Activated B cell treated with CpG ODN at 0.5 μM for 24 hours (primary cell): ENCODE data around the gene TBC1D8. TPM values are rescaled to one million over a fixed set of nuclear protein-coding genes. Genes with fewer than 3 reads are reported as not detected.

Experiments
- ATAC-seq: fragments of 200-7000 bp; cut with Tn5 transposase; one replicate; pipeline ENCODE4 v1.10.0; 2021; ENCODE audit warnings: low read depth, mild to moderate bottlenecking, moderate library complexity
- CTCF ChIA-PET: fragments of 350-600 bp; sonication (Branson Sonifier 250); formaldehyde crosslinking; loops from one replicate; lab custom pipeline; 2021; ENCODE audit warnings: antibody characterized with exemption; lab: Charles Lee
- POLR2A ChIA-PET: fragments of 350-600 bp; sonication (Branson Sonifier 250); formaldehyde crosslinking; loops from one replicate; lab custom pipeline; 2021; ENCODE audit warnings: antibody characterized with exemption; lab: Charles Lee
- DNase-seq: peaks from one replicate; pipeline ENCODE4 v3.0.0; 2022
- H3K27ac Mint-ChIP-seq: one replicate; pipeline ENCODE4 v1.8.0; 2020; ENCODE audit warnings: mixed read lengths
- H3K27me3 Mint-ChIP-seq: one replicate; pipeline ENCODE4 v1.8.0; 2021; ENCODE audit warnings: mixed read lengths
- H3K36me3 Mint-ChIP-seq: one replicate; pipeline ENCODE4 v1.8.0; 2021; ENCODE audit warnings: low read depth, mixed read lengths
- H3K4me1 Mint-ChIP-seq: one replicate; pipeline ENCODE4 v1.8.0; 2021; ENCODE audit warnings: mixed read lengths
- H3K4me3 Mint-ChIP-seq: one replicate; pipeline ENCODE4 v1.8.0; 2020; ENCODE audit warnings: mild to moderate bottlenecking, mixed read lengths
- H3K9me3 Mint-ChIP-seq: one replicate; pipeline ENCODE4 v1.8.0; 2020; ENCODE audit warnings: mixed read lengths
- intact Hi-C: fragments of 100-400 bp; cut with micrococcal nuclease; formaldehyde crosslinking; loops from one replicate; pipeline ENCODE4 v1.15.1; 2024
- total RNA-seq: library from RNA; stranded (reverse); gene quantifications from 2 replicates; pipeline ENCODE4 v1.2.3, GENCODE V29; 2022
- TF ChIP-seq, protein P1 (sequence below): fragments of 200-600 bp; IDR thresholded peaks from one replicate; pipeline ENCODE4 v1.8.0; 2022; ENCODE audit warnings: antibody characterized with exemption, mild to moderate bottlenecking

The TBC1D8 gene
- total RNA-seq, 1 donor from 2014 or later = 4.7 TPM

- Mint-ChIP-seq H3K9me3 (no peaks in the 10 kb centered on the region), H3K4me3 (no peak overlapping the region), H3K27ac (no peak overlapping the region), H3K4me1 (peaks cover 15% of the 10 kb centered on the region), H3K36me3 (no peaks in the 10 kb centered on the region), H3K27me3 (no peaks in the 10 kb centered on the region)
- DNase-seq (no peak), ATAC-seq (no peak)
- intact Hi-C loops = no loop called here
- ChIA-PET CTCF (interaction anchor here (1.5 kb wide), 1 partner anchor 92 kb away, joined by 3 read pairs; no protein-coding TSS in a partner anchor), POLR2A (no interaction called here)
- TF ChIP-seq, protein P1, sequence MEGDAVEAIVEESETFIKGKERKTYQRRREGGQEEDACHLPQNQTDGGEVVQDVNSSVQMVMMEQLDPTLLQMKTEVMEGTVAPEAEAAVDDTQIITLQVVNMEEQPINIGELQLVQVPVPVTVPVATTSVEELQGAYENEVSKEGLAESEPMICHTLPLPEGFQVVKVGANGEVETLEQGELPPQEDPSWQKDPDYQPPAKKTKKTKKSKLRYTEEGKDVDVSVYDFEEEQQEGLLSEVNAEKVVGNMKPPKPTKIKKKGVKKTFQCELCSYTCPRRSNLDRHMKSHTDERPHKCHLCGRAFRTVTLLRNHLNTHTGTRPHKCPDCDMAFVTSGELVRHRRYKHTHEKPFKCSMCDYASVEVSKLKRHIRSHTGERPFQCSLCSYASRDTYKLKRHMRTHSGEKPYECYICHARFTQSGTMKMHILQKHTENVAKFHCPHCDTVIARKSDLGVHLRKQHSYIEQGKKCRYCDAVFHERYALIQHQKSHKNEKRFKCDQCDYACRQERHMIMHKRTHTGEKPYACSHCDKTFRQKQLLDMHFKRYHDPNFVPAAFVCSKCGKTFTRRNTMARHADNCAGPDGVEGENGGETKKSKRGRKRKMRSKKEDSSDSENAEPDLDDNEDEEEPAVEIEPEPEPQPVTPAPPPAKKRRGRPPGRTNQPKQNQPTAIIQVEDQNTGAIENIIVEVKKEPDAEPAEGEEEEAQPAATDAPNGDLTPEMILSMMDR = no peak
Measured at GRCh38 chr2:101113441-101114267, 37.5 kb downstream of the TBC1D8 start.

- ATAC-seq (peak; percentile 49), DNase-seq (no peak)
- ChIA-PET POLR2A (no interaction called here), CTCF (interaction anchor here (1.5 kb wide), 1 partner anchor 93 kb away, joined by 3 read pairs; no protein-coding TSS in a partner anchor)
- Mint-ChIP-seq H3K36me3 (no peaks in the 10 kb centered on the region), H3K4me1 (peaks cover 15% of the 10 kb centered on the region), H3K27ac (no peak overlapping the region), H3K4me3 (no peak overlapping the region), H3K27me3 (no peaks in the 10 kb centered on the region), H3K9me3 (no peaks in the 10 kb centered on the region)
- TF ChIP-seq, protein P1 = no peak
- intact Hi-C loops = no loop called here
Measured at GRCh38 chr2:101112772-101113157, 38.4 kb downstream of the TBC1D8 start.

- ChIA-PET CTCF (interaction anchor here (1.5 kb wide), 1 partner anchor 93 kb away, joined by 3 read pairs; no protein-coding TSS in a partner anchor), POLR2A (no interaction called here)
- Mint-ChIP-seq H3K9me3 (no peaks in the 10 kb centered on the region), H3K27me3 (no peaks in the 10 kb centered on the region), H3K36me3 (no peaks in the 10 kb centered on the region), H3K27ac (no peak overlapping the region), H3K4me3 (no peak overlapping the region), H3K4me1 (peaks cover 15% of the 10 kb centered on the region)
- ATAC-seq (no peak), DNase-seq (no peak)
- TF ChIP-seq, protein P1 = no peak
- intact Hi-C loops = no loop called here
Measured at GRCh38 chr2:101111917-101112771, 39.0 kb downstream of the TBC1D8 start.

GRCh38 chr2:101111262-101111838 lies 39.8 kb downstream of the TBC1D8 start:
- Mint-ChIP-seq H3K9me3 (no peaks in the 10 kb centered on the region), H3K36me3 (no peaks in the 10 kb centered on the region), H3K27me3 (no peaks in the 10 kb centered on the region), H3K27ac (no peak overlapping the region), H3K4me1 (peaks cover 15% of the 10 kb centered on the region), H3K4me3 (no peak overlapping the region)
- ATAC-seq (no peak), DNase-seq (no peak)
- intact Hi-C loops = no loop called here
- ChIA-PET CTCF (no interaction called here), POLR2A (interaction anchor here (0.5 kb wide), 1 partner anchor 192 kb away, joined by 5 read pairs; no protein-coding TSS in a partner anchor)
- TF ChIP-seq, protein P1 = no peak
